DOHH2 (cell line): ENCODE measurements around the gene ZMYND8.

Experiments used
- H3F3A ChIP-seq: fragments of 200-600 bp; sonication (generic), shearing (Covaris generic); 2 replicates; pipeline ENCODE4 v1.6.0; 2016; ENCODE audit warnings: antibody characterized with exemption, mild to moderate bottlenecking; ENCODE audit not compliant: control insufficient read depth, insufficient read depth
- H3K27ac ChIP-seq: fragments of 200-600 bp; sonication (generic); 2 replicates; pipeline ENCODE4 v1.5.1; 2014; ENCODE audit warnings: low read depth, mild to moderate bottlenecking, low read length, moderate library complexity
- H3K27me3 ChIP-seq: fragments of 200-600 bp; sonication (generic); 2 replicates; pipeline ENCODE4 v1.6.1; 2014; ENCODE audit warnings: mild to moderate bottlenecking, low read length, mixed read lengths; ENCODE audit not compliant: control insufficient read depth
- H3K36me3 ChIP-seq: fragments of 200-600 bp; sonication (generic); 2 replicates; pipeline ENCODE4 v1.6.1; 2014; ENCODE audit warnings: mild to moderate bottlenecking, low read length, moderate library complexity, mixed read lengths; ENCODE audit not compliant: control insufficient read depth
- H3K4me1 ChIP-seq: fragments of 200-600 bp; sonication (generic); 2 replicates; pipeline ENCODE4 v1.6.1; 2014; ENCODE audit warnings: mild to moderate bottlenecking, low read length, mixed read lengths; ENCODE audit not compliant: control insufficient read depth
- H3K4me2 ChIP-seq: fragments of 200-600 bp; sonication (generic); 2 replicates; pipeline ENCODE4 v1.6.0; 2014; ENCODE audit warnings: mild to moderate bottlenecking, low read length, moderate library complexity
- H3K4me3 ChIP-seq: fragments of 200-600 bp; sonication (generic); 2 replicates; pipeline ENCODE4 v1.5.1; 2014; ENCODE audit warnings: mild to moderate bottlenecking, low read length, mixed read lengths
- H3K79me2 ChIP-seq: fragments of 200-600 bp; sonication (generic); 2 replicates; pipeline ENCODE4 v1.6.1; 2014; ENCODE audit warnings: mild to moderate bottlenecking, low read length, mixed read lengths; ENCODE audit not compliant: control insufficient read depth
- H3K9me2 ChIP-seq: fragments of 200-600 bp; sonication (generic); replicated peaks from 2 replicates; pipeline ENCODE4 v1.6.1; 2014; ENCODE audit warnings: mild to moderate bottlenecking, low read length, mixed read lengths; ENCODE audit not compliant: control insufficient read depth
- H3K9me3 ChIP-seq: fragments of 200-600 bp; sonication (generic); 2 replicates; pipeline ENCODE4 v1.6.1; 2014; ENCODE audit warnings: antibody characterized with exemption, low read length, mixed read lengths; ENCODE audit not compliant: control insufficient read depth, insufficient read depth
- H4K20me1 ChIP-seq: fragments of 200-600 bp; sonication (generic); 2 replicates; pipeline ENCODE4 v1.6.0; 2014; ENCODE audit warnings: low read depth, mild to moderate bottlenecking, antibody characterized with exemption, low read length, moderate library complexity; ENCODE audit not compliant: control insufficient read depth, insufficient read depth
- CTCF ChIP-seq: fragments of 200-600 bp; sonication (generic); IDR thresholded peaks from one replicate; pipeline ENCODE4 v1.5.1; 2014; ENCODE audit warnings: antibody characterized with exemption, mild to moderate bottlenecking, low read depth, low read length; ENCODE audit not compliant: poor library complexity, severe bottlenecking
- EZH2phosphoT487 ChIP-seq: fragments of 200-600 bp; sonication (generic); IDR thresholded peaks from 2 replicates; pipeline ENCODE4 v1.6.1; 2017; ENCODE audit warnings: borderline replicate concordance, mild to moderate bottlenecking, antibody characterized with exemption, low read length, moderate library complexity, mixed read lengths

ZMYND8 gene

DNA sequence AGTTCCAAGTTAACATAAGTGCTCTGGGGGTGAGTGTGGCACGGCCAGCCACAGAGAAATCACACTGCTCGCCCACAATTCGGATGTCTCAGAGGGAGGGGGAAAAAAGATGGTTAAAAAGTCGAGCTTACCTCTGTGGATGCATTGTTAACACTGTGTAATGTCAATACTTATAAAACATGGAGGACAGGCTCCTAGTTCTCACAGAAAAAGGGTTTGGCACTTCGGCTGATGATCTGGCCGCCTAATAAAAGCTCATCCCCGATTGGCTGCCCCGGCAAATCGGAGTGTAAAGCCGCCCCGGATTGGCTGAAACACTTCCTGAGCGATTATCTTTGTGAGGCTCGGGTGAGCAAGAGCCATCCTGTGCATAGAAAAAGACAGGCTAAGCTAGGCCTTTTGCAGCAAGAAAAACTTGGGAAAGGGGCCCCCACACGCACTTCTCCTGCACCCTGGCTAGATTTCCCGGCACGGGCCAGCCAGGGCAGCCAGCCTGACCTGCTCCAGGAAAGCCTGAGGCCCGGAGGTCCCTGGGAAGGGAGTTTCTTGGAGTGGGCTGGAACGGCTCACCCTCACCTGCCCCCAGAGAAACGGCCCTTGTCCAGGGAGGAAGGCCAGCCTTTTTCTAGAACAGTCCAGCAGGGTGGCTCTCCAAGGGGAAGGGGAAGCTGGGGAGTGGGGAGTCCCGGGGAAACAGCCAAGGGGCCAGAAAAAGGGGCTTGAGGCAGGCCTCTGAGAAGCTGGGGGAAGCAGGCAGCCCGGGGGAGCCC, at the start of gene ZMYND8:
Gene ZMYND8 (minus strand): TSS at position 174 of the 770 bp plus-strand sequence. CDS start 29 bp downstream, at position 145.
- H3K36me3 ChIP-seq: peaks cover 41% of the 10 kb centered on the region
- H3K4me2 ChIP-seq: peak within 1 kb of the TSS; percentile 92
- H3F3A ChIP-seq: peaks cover 19% of the 10 kb centered on the region
- peaks cover 93% of the 10 kb centered on the region for H3K79me2 ChIP-seq
- peak within 1 kb of the TSS; percentile 89 for H3K4me3 ChIP-seq
- TF ChIP-seq EZH2phosphoT487: no peak
- TF ChIP-seq CTCF: no peak
- H3K27me3 ChIP-seq: no peaks in the 10 kb centered on the region
- H3K4me1 ChIP-seq: peaks cover 88% of the 10 kb centered on the region
- H3K9me2 ChIP-seq: no peaks in the 10 kb centered on the region
- no peaks in the 10 kb centered on the region for H4K20me1 ChIP-seq
- H3K27ac ChIP-seq: peak within 1 kb of the TSS; percentile 93
- no peaks in the 10 kb centered on the region for H3K9me3 ChIP-seq

DNA sequence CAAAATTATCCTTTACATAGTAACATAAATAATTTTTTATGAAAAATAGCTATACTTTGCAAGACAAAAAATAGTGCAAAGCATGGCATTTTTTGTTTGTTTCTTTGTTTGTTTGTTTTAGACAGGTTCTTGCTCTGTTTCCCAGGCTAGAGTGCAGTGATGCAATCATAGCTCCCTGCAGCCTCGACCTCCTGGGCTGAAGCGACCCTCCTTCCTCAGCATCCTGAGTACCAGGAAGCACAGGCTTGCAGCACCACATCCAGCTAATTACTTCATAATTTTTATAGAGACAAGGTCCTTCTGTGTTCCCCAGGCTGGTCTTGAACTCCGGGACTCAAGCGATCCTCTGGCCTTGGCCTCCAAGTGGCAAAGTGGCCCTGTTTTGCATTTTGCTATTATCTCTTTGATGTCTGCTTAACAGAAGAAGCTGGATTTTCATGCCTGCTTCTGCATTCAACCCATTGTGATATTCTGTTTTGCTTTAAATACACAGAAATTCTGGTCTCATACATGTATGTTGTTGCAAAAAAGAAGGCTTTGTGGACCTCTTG, 49.4 kb upstream of the ZMYND8 start:
- H3K79me2 ChIP-seq: peaks cover 98% of the 10 kb centered on the region
- H3K9me3 ChIP-seq: no peaks in the 10 kb centered on the region
- H3F3A ChIP-seq: peaks cover 44% of the 10 kb centered on the region
- H3K36me3 ChIP-seq: peaks cover 86% of the 10 kb centered on the region
- H3K4me1 ChIP-seq: peaks cover 77% of the 10 kb centered on the region
- peak overlapping the region; percentile 52 for H3K4me3 ChIP-seq
- H3K27me3 ChIP-seq: no peaks in the 10 kb centered on the region
- no peaks in the 10 kb centered on the region for H4K20me1 ChIP-seq
- TF ChIP-seq CTCF (no peak), EZH2phosphoT487 (no peak)
- H3K4me2 ChIP-seq: peak overlapping the region; percentile 97
- peak overlapping the region; percentile 100 for H3K27ac ChIP-seq
- no peaks in the 10 kb centered on the region for H3K9me2 ChIP-seq

GRCh38 chr20:47400685-47401084, 44.2 kb upstream of the ZMYND8 start:
- Histone ChIP-seq H3F3A (peaks cover 35% of the 10 kb centered on the region), H3K4me2 (peak overlapping the region; percentile 6; the same call in 1 of the 2 replicates), H4K20me1 (no peaks in the 10 kb centered on the region), H3K79me2 (peaks cover 83% of the 10 kb centered on the region), H3K9me3 (no peaks in the 10 kb centered on the region), H3K9me2 (no peaks in the 10 kb centered on the region), H3K4me3 (no peak overlapping the region), H3K4me1 (peaks cover 73% of the 10 kb centered on the region), H3K36me3 (peaks cover 89% of the 10 kb centered on the region), H3K27me3 (no peaks in the 10 kb centered on the region), H3K27ac (no peak overlapping the region; the same call in 1 of the 2 replicates)
- no peak for TF ChIP-seq CTCF
- no peak for TF ChIP-seq EZH2phosphoT487
